GM21423 (cell line): Measurements from ENCODE around the gene HMX3.
"Not testable (repeated sequence)": the region's sequence is repeated elsewhere in the genome, so short reads cannot be mapped to it uniquely, and the experiment has no call there.

Experiments
- ATAC-seq: cut with Tn5 transposase; IDR thresholded peaks from one replicate; pipeline ENCODE4 v1.9.1; 2021; ENCODE audit warnings: mild to moderate bottlenecking, moderate library complexity; ENCODE audit not compliant: unreplicated experiment

Gene HMX3

DNA sequence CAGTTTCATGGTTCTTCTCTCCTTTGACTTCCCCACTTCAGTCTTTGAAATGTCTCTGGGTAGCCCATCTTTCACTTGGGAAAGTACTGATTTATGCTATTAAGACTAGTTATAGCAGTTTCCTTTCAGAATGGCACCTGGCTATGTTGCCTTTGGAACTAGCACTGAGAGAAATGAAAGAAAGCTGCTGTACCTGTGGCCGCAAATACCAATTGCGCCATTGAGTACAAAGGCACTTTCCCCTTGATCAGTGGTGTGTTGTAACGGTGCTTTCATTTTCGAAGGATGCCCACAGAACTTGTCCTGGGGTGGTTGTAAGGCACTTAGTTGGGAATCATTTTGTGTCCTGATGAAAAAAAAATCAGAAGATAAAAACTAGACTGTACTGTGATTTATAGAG is 35.2 kb downstream of the HMX3 start:
- ATAC-seq = no peak

DNA sequence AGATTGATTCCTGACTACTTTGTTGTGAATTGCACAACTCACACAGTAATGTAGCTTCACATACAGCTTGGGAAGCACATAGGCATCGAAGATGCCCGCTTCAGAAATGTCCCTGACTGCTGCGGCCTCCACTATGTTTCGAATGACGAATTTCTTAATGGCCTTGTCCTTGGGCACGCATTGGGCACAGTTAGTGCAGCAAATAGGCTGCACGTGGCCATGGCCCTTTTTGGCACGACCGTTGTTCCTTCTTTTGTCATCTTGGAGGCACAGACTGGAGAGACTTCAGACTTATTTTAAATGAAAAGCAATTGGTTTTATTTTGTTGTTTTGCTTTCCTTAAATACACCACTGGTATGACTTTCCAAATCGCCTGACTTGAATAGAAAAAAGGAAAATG is 35.8 kb downstream of the HMX3 start:
- ATAC-seq = not testable (repeated sequence)

DNA sequence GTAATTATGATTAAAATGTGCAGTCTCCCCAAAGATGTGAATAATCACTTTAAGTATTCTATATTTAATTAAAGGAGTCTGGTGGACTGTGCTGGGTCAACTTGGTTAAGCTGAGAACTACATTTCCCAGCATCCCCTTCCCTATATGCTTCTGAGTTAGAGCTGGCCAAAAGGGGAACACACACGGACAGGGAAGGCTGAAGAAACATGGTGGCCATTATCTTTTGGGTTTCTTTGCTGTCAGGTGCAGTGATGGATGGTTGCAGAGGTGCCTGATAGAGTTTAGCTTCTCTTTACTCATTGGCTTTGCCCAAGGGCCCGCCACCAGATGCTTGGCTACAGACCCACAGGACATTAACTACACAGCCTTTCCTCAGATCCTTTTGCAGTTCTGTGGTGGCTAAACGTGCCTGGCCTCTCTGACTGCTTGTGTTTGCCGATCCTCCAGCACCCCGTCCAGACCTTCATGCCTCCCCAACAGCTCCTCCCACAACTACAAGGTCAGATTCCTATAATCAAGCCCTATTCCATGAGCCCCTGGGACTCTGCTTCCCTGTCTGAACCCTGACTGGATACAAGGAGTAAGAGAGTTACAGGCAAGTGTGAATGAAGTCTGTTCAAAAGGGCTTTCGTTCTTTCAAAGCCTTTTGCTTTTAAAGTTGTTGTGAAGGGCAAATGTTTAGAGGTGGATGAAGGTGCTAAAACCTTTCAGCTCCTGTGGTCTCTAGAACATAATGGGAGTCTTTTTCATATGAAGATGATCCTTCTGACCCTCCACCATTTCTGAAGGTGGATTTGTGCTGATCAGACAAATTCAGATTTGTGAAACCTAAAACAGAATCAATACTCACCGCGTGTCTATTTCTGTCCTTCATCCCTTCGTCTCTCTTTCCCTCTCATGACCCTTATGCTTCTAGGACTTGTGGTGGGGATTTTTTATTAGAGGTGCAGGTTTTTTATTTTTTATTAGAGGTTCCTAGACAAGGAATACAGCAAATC is 39.9 kb downstream of the HMX3 start:
- no peak for ATAC-seq

DNA sequence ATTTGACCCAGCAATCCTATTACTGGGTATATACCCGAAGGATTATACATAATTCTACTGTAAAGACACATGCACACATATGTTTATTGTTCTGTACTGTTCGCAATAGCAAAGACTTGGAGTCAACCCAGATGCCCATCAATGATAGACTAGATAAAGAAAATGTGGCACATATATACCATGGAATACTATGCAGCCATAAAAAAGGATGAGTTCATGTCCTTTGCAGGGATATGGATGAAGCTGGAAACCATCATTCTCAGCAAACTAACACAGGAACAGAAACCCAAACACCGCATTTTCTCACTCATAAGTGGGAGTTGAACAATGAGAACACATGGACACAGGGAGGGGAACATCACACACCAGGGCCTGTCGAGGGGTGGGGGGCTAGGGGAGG is 42.6 kb downstream of the HMX3 start:
- not testable (repeated sequence) for ATAC-seq

DNA sequence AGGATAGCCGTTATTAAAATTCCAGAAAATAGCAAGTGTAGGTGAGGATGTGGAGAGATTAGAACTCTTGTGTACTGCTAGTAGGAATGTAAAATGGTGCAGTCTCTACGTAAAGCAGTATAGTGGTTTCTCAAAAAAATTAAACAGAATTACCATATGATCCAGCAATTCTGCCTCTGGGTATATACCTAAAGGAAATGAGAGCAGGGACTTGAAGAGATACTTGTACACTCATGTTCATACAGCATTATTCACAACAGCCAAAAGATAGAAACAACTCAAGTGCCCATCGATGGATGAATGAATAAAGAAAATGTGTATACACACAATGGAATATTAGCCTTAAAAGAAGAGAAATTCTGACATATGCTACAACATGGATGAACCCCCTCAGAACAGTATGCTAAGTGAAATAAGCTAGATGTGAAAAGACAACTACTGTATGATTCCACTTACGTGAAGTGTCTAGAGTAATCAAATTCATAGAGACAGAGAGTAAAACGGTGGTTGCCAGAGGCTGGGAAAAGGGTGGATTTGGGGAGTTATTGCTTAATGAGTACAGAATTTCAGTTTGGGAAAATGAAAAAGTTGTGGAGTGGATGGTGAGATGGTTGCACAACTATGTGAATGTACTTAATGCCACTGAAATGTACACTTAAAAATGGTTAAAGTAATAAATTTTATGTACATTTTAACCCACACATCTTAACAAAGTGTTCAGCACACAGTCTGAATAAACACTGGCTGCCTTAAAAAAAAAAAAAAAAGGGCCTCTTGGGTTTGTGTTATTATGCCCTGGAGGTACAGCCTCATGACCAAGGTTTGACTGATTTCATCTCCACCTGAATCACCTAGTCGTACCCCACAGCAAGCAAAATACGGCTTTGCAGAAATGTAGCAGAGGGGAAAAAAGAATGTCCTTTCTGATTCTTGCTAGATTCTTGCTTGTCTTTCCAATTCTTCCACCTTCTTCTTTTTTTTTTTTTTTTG is 44.6 kb downstream of the HMX3 start:
- ATAC-seq = no peak

DNA sequence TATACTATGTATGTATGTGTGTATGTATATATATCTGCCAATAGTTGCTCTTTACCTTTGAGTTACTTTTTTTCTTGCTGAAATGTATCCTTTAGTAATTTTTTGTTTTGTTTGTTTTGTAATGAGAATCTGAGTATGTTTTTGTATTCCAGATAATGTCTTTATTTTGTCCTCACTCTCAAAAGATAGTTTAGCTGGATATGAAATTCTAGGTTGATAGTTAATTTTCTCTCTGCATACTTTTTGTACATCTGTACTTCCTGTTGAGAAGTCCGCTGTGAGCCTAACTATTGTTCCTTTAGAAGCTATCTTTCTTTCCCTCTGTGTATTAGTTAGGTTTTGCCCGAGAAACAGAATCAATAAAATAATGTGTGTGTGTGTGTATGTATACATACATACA is 48.0 kb downstream of the HMX3 start:
- ATAC-seq = no peak

DNA sequence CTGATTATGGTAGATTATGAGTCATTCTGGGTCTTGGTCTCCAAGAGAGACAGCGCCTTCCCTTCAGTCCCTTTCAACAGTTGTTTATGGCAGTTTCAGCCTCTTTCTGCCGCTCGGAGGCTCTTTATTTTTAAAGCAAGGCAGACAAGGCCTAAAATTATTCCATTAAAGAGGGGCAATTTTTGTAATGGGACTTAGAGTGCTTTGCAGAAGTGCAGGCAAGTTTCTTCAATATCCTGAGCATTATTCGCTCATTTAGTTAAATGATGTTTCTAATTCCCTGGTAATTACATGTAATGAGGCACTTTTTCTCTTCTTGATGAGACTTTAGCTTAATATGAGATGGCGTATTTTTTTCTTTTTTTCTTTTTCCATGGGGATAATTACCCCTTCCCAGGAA is 52.0 kb downstream of the HMX3 start:
- no peak for ATAC-seq
